Measurements from ENCODE around the gene DDIAS.

DNA sequence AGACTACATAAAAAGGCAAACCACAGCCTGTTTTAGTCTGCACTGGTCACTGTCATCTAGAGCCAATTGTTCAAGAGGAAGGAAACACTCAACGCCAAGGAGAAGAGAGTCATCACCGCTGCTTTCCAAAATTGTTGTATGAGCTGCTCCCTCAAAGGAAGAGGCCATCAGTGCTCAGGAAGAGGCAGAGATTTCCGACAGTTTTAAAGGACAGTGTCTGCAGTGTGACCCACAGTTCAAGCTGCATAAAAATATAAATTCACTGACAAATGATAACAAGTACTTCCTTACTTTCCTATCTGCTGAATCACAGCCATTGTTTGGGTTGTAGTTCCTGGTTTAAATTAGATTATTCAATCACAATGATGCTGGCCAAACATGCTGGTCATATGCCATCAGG is 17.7 kb upstream of the DDIAS start:
- TF ChIP-seq, protein P1, sequence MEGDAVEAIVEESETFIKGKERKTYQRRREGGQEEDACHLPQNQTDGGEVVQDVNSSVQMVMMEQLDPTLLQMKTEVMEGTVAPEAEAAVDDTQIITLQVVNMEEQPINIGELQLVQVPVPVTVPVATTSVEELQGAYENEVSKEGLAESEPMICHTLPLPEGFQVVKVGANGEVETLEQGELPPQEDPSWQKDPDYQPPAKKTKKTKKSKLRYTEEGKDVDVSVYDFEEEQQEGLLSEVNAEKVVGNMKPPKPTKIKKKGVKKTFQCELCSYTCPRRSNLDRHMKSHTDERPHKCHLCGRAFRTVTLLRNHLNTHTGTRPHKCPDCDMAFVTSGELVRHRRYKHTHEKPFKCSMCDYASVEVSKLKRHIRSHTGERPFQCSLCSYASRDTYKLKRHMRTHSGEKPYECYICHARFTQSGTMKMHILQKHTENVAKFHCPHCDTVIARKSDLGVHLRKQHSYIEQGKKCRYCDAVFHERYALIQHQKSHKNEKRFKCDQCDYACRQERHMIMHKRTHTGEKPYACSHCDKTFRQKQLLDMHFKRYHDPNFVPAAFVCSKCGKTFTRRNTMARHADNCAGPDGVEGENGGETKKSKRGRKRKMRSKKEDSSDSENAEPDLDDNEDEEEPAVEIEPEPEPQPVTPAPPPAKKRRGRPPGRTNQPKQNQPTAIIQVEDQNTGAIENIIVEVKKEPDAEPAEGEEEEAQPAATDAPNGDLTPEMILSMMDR (IDR thresholded peaks at IDR 0.05 in 8 of 11, conservative IDR thresholded peaks at IDR 0.05 in 3 of 11), result no peak
- no peak for TF ChIP-seq POLR2A (IDR thresholded peaks at IDR 0.05)
- TF ChIP-seq POLR2AphosphoS5 (IDR thresholded peaks at IDR 0.05), result peak in 1 of 3 donors; percentile 79
